Measurements from ENCODE around the gene DNM2. TPM values are rescaled to one million over a fixed set of nuclear protein-coding genes. Genes with fewer than 3 reads are reported as not detected.
A peak's percentile ranks its signal among the peaks of the same experiment; 100 is the strongest.

DNM2 gene
- total and polyA plus RNA-seq, 9 donors, result 49.9 to 81.7 (median 68.3) TPM

GRCh38 chr19:10797078-10797477 lies 79.2 kb downstream of the DNM2 start:
- Histone ChIP-seq H3K9me3 (replicated peaks; ENCODE audit: control insufficient read depth, low read depth, low read length) (no peaks in the 10 kb centered on the region), H3K4me3 (ENCODE audit: low read length) (no peak overlapping the region), H3K36me3 (ENCODE audit: control insufficient read depth, insufficient read depth, low read length) (peaks cover 82% of the 10 kb centered on the region), H3K4me1 (ENCODE audit: control insufficient read depth, insufficient read depth, low read length) (no peaks in the 10 kb centered on the region), H3K27me3 (ENCODE audit: control insufficient read depth, insufficient read depth, low read length) (no peaks in the 10 kb centered on the region), H3K27ac (ENCODE audit: low read length) (no peak overlapping the region)
- DNase-seq, result no peak
- 72% methylated on average over 10 of the region's 14 CpGs for WGBS (ENCODE audit: insufficient coverage)

- H3K27ac ChIP-seq (ENCODE audit: low read length), result no peak overlapping the region
Measured at GRCh38 chr19:10797541-10798256, 79.8 kb downstream of the DNM2 start.

GRCh38 chr19:10800488-10800887 lies 82.6 kb downstream of the DNM2 start:
- Histone ChIP-seq H3K4me3 (ENCODE audit: low read length) (no peak overlapping the region), H3K27me3 (ENCODE audit: control insufficient read depth, insufficient read depth, low read length) (no peaks in the 10 kb centered on the region), H3K9me3 (replicated peaks; ENCODE audit: control insufficient read depth, low read depth, low read length) (no peaks in the 10 kb centered on the region), H3K36me3 (ENCODE audit: control insufficient read depth, insufficient read depth, low read length) (peaks cover 82% of the 10 kb centered on the region), H3K4me1 (ENCODE audit: control insufficient read depth, insufficient read depth, low read length) (no peaks in the 10 kb centered on the region), H3K27ac (ENCODE audit: low read length) (no peak overlapping the region)
- DNase-seq, result no peak
- 64% methylated on average over 7 of the region's 9 CpGs for WGBS (ENCODE audit: insufficient coverage)

More at GRCh38 chr19:10797541-10798256, 79.8 kb downstream of the DNM2 start:
- Histone ChIP-seq H3K9me3 (replicated peaks; ENCODE audit: control insufficient read depth, low read depth, low read length) (no peaks in the 10 kb centered on the region), H3K27me3 (ENCODE audit: control insufficient read depth, insufficient read depth, low read length) (no peaks in the 10 kb centered on the region), H3K4me3 (ENCODE audit: low read length) (no peak overlapping the region), H3K36me3 (ENCODE audit: control insufficient read depth, insufficient read depth, low read length) (peaks cover 82% of the 10 kb centered on the region), H3K4me1 (ENCODE audit: control insufficient read depth, insufficient read depth, low read length) (no peaks in the 10 kb centered on the region)
- 73% methylated on average over 13 of the region's 19 CpGs for WGBS (ENCODE audit: insufficient coverage)
- DNase-seq, result no peak

- Histone ChIP-seq H3K27me3 (ENCODE audit: control insufficient read depth, insufficient read depth, low read length) (no peaks in the 10 kb centered on the region), H3K9me3 (replicated peaks; ENCODE audit: control insufficient read depth, low read depth, low read length) (no peaks in the 10 kb centered on the region), H3K4me3 (ENCODE audit: low read length) (no peak overlapping the region), H3K27ac (ENCODE audit: low read length) (no peak overlapping the region), H3K4me1 (ENCODE audit: control insufficient read depth, insufficient read depth, low read length) (no peaks in the 10 kb centered on the region), H3K36me3 (ENCODE audit: control insufficient read depth, insufficient read depth, low read length) (peaks cover 76% of the 10 kb centered on the region)
- no peak for DNase-seq
- 91% methylated on average over 5 of the region's 5 CpGs for WGBS (ENCODE audit: insufficient coverage)
Measured at GRCh38 chr19:10802479-10802878, 84.6 kb downstream of the DNM2 start.

GRCh38 chr19:10803252-10803651 lies 85.4 kb downstream of the DNM2 start:
- H3K27me3 ChIP-seq (ENCODE audit: control insufficient read depth, insufficient read depth, low read length), result no peaks in the 10 kb centered on the region
- H3K4me3 ChIP-seq (ENCODE audit: low read length), result no peak overlapping the region
- DNase-seq, result no peak
- H3K27ac ChIP-seq (ENCODE audit: low read length), result no peak overlapping the region
- no peaks in the 10 kb centered on the region for H3K9me3 ChIP-seq (replicated peaks; ENCODE audit: control insufficient read depth, low read depth, low read length)
- WGBS (ENCODE audit: insufficient coverage), result 91% methylated on average over 9 of the region's 9 CpGs
- peaks cover 77% of the 10 kb centered on the region for H3K36me3 ChIP-seq (ENCODE audit: control insufficient read depth, insufficient read depth, low read length)
- no peaks in the 10 kb centered on the region for H3K4me1 ChIP-seq (ENCODE audit: control insufficient read depth, insufficient read depth, low read length)

GRCh38 chr19:10805065-10805757 lies 87.3 kb downstream of the DNM2 start:
- H3K4me3 ChIP-seq (ENCODE audit: low read length), result no peak overlapping the region
- 90% methylated on average over 11 of the region's 11 CpGs for WGBS (ENCODE audit: insufficient coverage)

GRCh38 chr19:10805758-10806247 lies 87.9 kb downstream of the DNM2 start:
- WGBS (ENCODE audit: insufficient coverage), result 93% methylated on average over 6 of the region's 11 CpGs
- H3K36me3 ChIP-seq (ENCODE audit: control insufficient read depth, insufficient read depth, low read length), result peaks cover 81% of the 10 kb centered on the region
- H3K4me1 ChIP-seq (ENCODE audit: control insufficient read depth, insufficient read depth, low read length), result peaks cover 11% of the 10 kb centered on the region
- no peak for DNase-seq
- no peak overlapping the region for H3K4me3 ChIP-seq (ENCODE audit: low read length)
- no peak overlapping the region for H3K27ac ChIP-seq (ENCODE audit: low read length)
- no peaks in the 10 kb centered on the region for H3K27me3 ChIP-seq (ENCODE audit: control insufficient read depth, insufficient read depth, low read length)
- no peaks in the 10 kb centered on the region for H3K9me3 ChIP-seq (replicated peaks; ENCODE audit: control insufficient read depth, low read depth, low read length)

More at GRCh38 chr19:10805065-10805757, 87.3 kb downstream of the DNM2 start:
- Histone ChIP-seq H3K27me3 (ENCODE audit: control insufficient read depth, insufficient read depth, low read length) (no peaks in the 10 kb centered on the region), H3K27ac (ENCODE audit: low read length) (no peak overlapping the region), H3K4me1 (ENCODE audit: control insufficient read depth, insufficient read depth, low read length) (peaks cover 5% of the 10 kb centered on the region), H3K36me3 (ENCODE audit: control insufficient read depth, insufficient read depth, low read length) (peaks cover 80% of the 10 kb centered on the region), H3K9me3 (replicated peaks; ENCODE audit: control insufficient read depth, low read depth, low read length) (no peaks in the 10 kb centered on the region)
- DNase-seq, result no peak

- Histone ChIP-seq H3K27me3 (ENCODE audit: control insufficient read depth, insufficient read depth, low read length) (no peaks in the 10 kb centered on the region), H3K9me3 (replicated peaks; ENCODE audit: control insufficient read depth, low read depth, low read length) (no peaks in the 10 kb centered on the region), H3K4me3 (ENCODE audit: low read length) (no peak overlapping the region), H3K4me1 (ENCODE audit: control insufficient read depth, insufficient read depth, low read length) (peaks cover 21% of the 10 kb centered on the region), H3K36me3 (ENCODE audit: control insufficient read depth, insufficient read depth, low read length) (peaks cover 85% of the 10 kb centered on the region), H3K27ac (ENCODE audit: low read length) (no peak overlapping the region)
- DNase-seq, result peak; percentile 24
- 66% methylated on average over 8 of the region's 10 CpGs for WGBS (ENCODE audit: insufficient coverage)
Measured at GRCh38 chr19:10808937-10809649, 91.2 kb downstream of the DNM2 start.

GRCh38 chr19:10809651-10810285 lies 91.9 kb downstream of the DNM2 start:
- H3K27ac ChIP-seq (ENCODE audit: low read length), result no peak overlapping the region
- WGBS (ENCODE audit: insufficient coverage), result 72% methylated on average over 11 of the region's 15 CpGs
- DNase-seq, result peak; percentile 30
- no peak overlapping the region for H3K4me3 ChIP-seq (ENCODE audit: low read length)
- H3K36me3 ChIP-seq (ENCODE audit: control insufficient read depth, insufficient read depth, low read length), result peaks cover 80% of the 10 kb centered on the region
- H3K4me1 ChIP-seq (ENCODE audit: control insufficient read depth, insufficient read depth, low read length), result peaks cover 21% of the 10 kb centered on the region
- no peaks in the 10 kb centered on the region for H3K27me3 ChIP-seq (ENCODE audit: control insufficient read depth, insufficient read depth, low read length)
- no peaks in the 10 kb centered on the region for H3K9me3 ChIP-seq (replicated peaks; ENCODE audit: control insufficient read depth, low read depth, low read length)
